HepG2 (cell line): Measurements from ENCODE around the gene AP2S1. TPM values are rescaled to one million over a fixed set of nuclear protein-coding genes. Genes with fewer than 3 reads are reported as not detected.

ENCODE experiments used
- BRD4 ChIP-seq: sonication (generic); formaldehyde crosslinking; IDR thresholded peaks from 2 replicates; pipeline ENCODE4 v1.4.0; 2020; ENCODE audit warnings: missing genetic modification reagents
- EED ChIP-seq: sonication (generic); formaldehyde crosslinking; IDR thresholded peaks from 2 replicates; pipeline ENCODE4 v1.5.0; 2020; ENCODE audit warnings: mild to moderate bottlenecking, missing genetic modification reagents
- FOSL2 ChIP-seq: sonication (generic); formaldehyde crosslinking; IDR thresholded peaks from 2 replicates; pipeline ENCODE4 v1.4.0; 2020; ENCODE audit warnings: missing genetic modification reagents
- GABPB1 ChIP-seq: IDR thresholded peaks from 2 replicates; pipeline ENCODE4 v1.6.1; 2016; ENCODE audit warnings: mild to moderate bottlenecking, missing genetic modification reagents, moderate library complexity, missing compliant biosample characterization
- GATAD1 ChIP-seq: IDR thresholded peaks from 2 replicates; pipeline ENCODE4 v1.6.1; 2016; ENCODE audit warnings: missing genetic modification reagents, missing compliant biosample characterization
- KDM5B ChIP-seq: sonication (generic); formaldehyde crosslinking; IDR thresholded peaks from 2 replicates; pipeline ENCODE4 v1.4.0; 2020; ENCODE audit warnings: missing genetic modification reagents, mild to moderate bottlenecking, borderline replicate concordance
- KLF11 ChIP-seq: IDR thresholded peaks from 2 replicates; pipeline ENCODE4 v1.6.1; 2016; ENCODE audit warnings: missing compliant biosample characterization
- LBX2 ChIP-seq: sonication (generic); formaldehyde crosslinking; IDR thresholded peaks from 2 replicates; pipeline ENCODE4 v1.5.0; 2020; ENCODE audit warnings: missing genetic modification reagents, mild to moderate bottlenecking, borderline replicate concordance
- MBNL3 ChIP-seq: fragments of 250-450 bp; sonication (Bioruptor Pico); conservative IDR thresholded peaks from 2 replicates; pipeline ENCODE4 v1.8.0; 2022; ENCODE audit warnings: mild to moderate bottlenecking, inconsistent platforms
- NCOA2 ChIP-seq: sonication (generic); formaldehyde crosslinking; IDR thresholded peaks from 2 replicates; pipeline ENCODE4 v1.8.0; 2022; ENCODE audit warnings: inconsistent platforms
- SALL1 ChIP-seq: sonication (generic); formaldehyde crosslinking; IDR thresholded peaks from 2 replicates; pipeline ENCODE4 v1.8.0; 2022; ENCODE audit warnings: mild to moderate bottlenecking, missing genetic modification reagents
- SETDB1 ChIP-seq: sonication (generic); formaldehyde crosslinking; IDR thresholded peaks from 2 replicates; pipeline ENCODE4 v1.5.1; 2020; ENCODE audit warnings: missing genetic modification reagents, mild to moderate bottlenecking, borderline replicate concordance
- TAF1 ChIP-seq: sonication (generic); formaldehyde crosslinking; IDR thresholded peaks from 2 replicates; pipeline ENCODE4 v1.4.0; 2020; ENCODE audit warnings: missing genetic modification reagents
- TARDBP ChIP-seq: sonication (generic); formaldehyde crosslinking; IDR thresholded peaks from 2 replicates; pipeline ENCODE4 v1.8.0; 2022; ENCODE audit warnings: mild to moderate bottlenecking, missing genetic modification reagents
- TP53 ChIP-seq: sonication (generic); formaldehyde crosslinking; conservative IDR thresholded peaks from 2 replicates; pipeline ENCODE4 v1.4.0; 2020; ENCODE audit warnings: missing genetic modification reagents
- ZBTB38 ChIP-seq: sonication (generic); formaldehyde crosslinking; IDR thresholded peaks from 2 replicates; pipeline ENCODE4 v1.5.1; 2020; ENCODE audit warnings: mild to moderate bottlenecking, missing genetic modification reagents
- ZBTB42 ChIP-seq: sonication (generic); formaldehyde crosslinking; IDR thresholded peaks from 2 replicates; pipeline ENCODE4 v1.5.0; 2020; ENCODE audit warnings: mild to moderate bottlenecking, missing genetic modification reagents
- ZMAT5 ChIP-seq: sonication (generic); formaldehyde crosslinking; IDR thresholded peaks from 2 replicates; pipeline ENCODE4 v1.5.0; 2020; ENCODE audit warnings: mild to moderate bottlenecking, low read depth, missing genetic modification reagents, borderline replicate concordance
- ZNF282 ChIP-seq: fragments of 450-650 bp; IDR thresholded peaks from 2 replicates; pipeline ENCODE4 v1.6.1; 2018; ENCODE audit not compliant: partially characterized antibody
- ZNF317 ChIP-seq: sonication (generic); formaldehyde crosslinking; IDR thresholded peaks from 2 replicates; pipeline ENCODE4 v1.5.0; 2020; ENCODE audit warnings: mild to moderate bottlenecking, missing genetic modification reagents
- ZNF44 ChIP-seq: sonication (generic); formaldehyde crosslinking; IDR thresholded peaks from 2 replicates; pipeline ENCODE4 v1.5.1; 2020; ENCODE audit warnings: mild to moderate bottlenecking, missing genetic modification reagents
- ZNF564 ChIP-seq: sonication (generic); formaldehyde crosslinking; IDR thresholded peaks from 2 replicates; pipeline ENCODE4 v1.8.1; 2023; ENCODE audit warnings: mild to moderate bottlenecking, missing genetic modification reagents
- ZNF607 ChIP-seq: sonication (generic); formaldehyde crosslinking; IDR thresholded peaks from 2 replicates; pipeline ENCODE4 v1.5.1; 2020; ENCODE audit warnings: missing genetic modification reagents, mild to moderate bottlenecking, borderline replicate concordance
- ZSCAN29 ChIP-seq: sonication (generic); formaldehyde crosslinking; conservative IDR thresholded peaks from 2 replicates; pipeline ENCODE4 v1.4.0; 2020; ENCODE audit warnings: mild to moderate bottlenecking, missing genetic modification reagents
- ZZZ3 ChIP-seq: sonication (generic); formaldehyde crosslinking; IDR thresholded peaks from 2 replicates; pipeline ENCODE4 v1.4.0; 2020; ENCODE audit warnings: missing genetic modification reagents, mild to moderate bottlenecking, borderline replicate concordance
- polyA plus RNA-seq, 8 experiments: library from polyadenylated mRNA; depleted of rRNA in 3 of 8; stranded (reverse) in 7 of 8; unstranded in 1 of 8; fragments of >200 nt; fragmentation: Illumina TruSeq in 4 of 8; extraction: Trizol in 4 of 8; gene quantifications; 2 replicates each; pipeline versions ENCODE4 v1.2.1 to v1.2.3, GENCODE V29; 2011 to 2016; ENCODE audit warnings: low read depth in 4 of 8, missing spikeins in 1 of 8, mixed read lengths in 1 of 8; ENCODE audit not compliant: insufficient read depth in 1 of 8
- total RNA-seq, 5 experiments: library from RNA; depleted of rRNA; stranded (reverse); fragments of >200 nt; fragmentation: Illumina TruSeq; extraction: Trizol; gene quantifications; 2 replicates each; pipeline ENCODE4 v1.2.3, GENCODE V29; 2016; ENCODE audit warnings: low read depth in 1 of 5
- TF ChIP-seq, protein P1 (sequence below): sonication (generic); formaldehyde crosslinking; IDR thresholded peaks from 2 replicates; pipeline ENCODE4 v1.8.0; 2022; ENCODE audit warnings: missing genetic modification reagents, low read depth, mild to moderate bottlenecking, borderline replicate concordance
- TF ChIP-seq, protein P2 (sequence below): sonication (generic); formaldehyde crosslinking; IDR thresholded peaks from 2 replicates; pipeline ENCODE4 v1.8.1; 2023; ENCODE audit warnings: mild to moderate bottlenecking, inconsistent platforms, moderate library complexity, missing genetic modification reagents, borderline replicate concordance
- TF ChIP-seq, protein P3 (sequence below): sonication (generic); IDR thresholded peaks from 2 replicates; pipeline ENCODE4 v1.6.1; 2016; ENCODE audit warnings: low read depth, borderline replicate concordance

Gene AP2S1
- total and polyA plus RNA-seq, 2 of the 13 experiments (the other 11 are each of a cell fraction or from before 2014, with no cell fraction given), result 45.2 to 86.1 TPM

GRCh38 chr19:46821512-46822409 lies 28.9 kb downstream of the AP2S1 start (continued):
- TF ChIP-seq ZNF317 (CRISPR knock-in tag), result no peak
- no peak for TF ChIP-seq MBNL3 (CRISPR knock-in tag)
- TF ChIP-seq ZSCAN29 (CRISPR knock-in tag), result 0 out of 2 replicates have a peak, but pooled peaks have one; percentile 59
- no peak for TF ChIP-seq ZNF44 (CRISPR knock-in tag)
- TF ChIP-seq ZBTB42, result no peak
- TF ChIP-seq ZZZ3, result no peak
- TF ChIP-seq, protein P1, sequence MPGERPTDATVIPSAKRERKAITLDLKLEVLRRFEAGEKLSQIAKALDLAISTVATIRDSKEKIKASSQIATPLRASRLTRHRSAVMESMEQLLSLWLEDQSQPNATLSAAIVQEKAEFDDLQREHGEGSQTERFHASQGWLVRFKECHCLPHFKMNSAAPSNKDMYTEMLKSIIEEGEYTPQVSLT (CRISPR knock-in tag), result no peak
- TF ChIP-seq, protein P2, sequence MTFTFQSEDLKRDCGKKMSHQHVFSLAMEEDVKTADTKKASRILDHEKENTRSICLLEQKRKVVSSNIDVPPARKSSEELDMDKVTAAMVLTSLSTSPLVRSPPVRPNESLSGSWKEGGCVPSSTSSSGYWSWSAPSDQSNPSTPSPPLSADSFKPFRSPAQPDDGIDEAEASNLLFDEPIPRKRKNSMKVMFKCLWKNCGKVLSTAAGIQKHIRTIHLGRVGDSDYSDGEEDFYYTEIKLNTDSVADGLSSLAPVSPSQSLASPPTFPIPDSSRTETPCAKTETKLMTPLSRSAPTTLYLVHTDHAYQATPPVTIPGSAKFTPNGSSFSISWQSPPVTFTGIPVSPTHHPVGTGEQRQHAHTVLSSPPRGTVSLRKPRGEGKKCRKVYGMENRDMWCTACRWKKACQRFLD (CRISPR knock-in tag), result peak; percentile 45; the same call in 1 of the 2 replicates
- TF ChIP-seq TAF1 (CRISPR knock-in tag), result peak; percentile 45
- TF ChIP-seq ZNF564, result peak; percentile 53; the same call in 1 of the 2 replicates
- no peak for TF ChIP-seq ZBTB38
- TF ChIP-seq LBX2 (CRISPR knock-in tag), result no peak
- TF ChIP-seq ZMAT5, result no peak
- TF ChIP-seq ZNF282, result no peak
- TF ChIP-seq NCOA2 (CRISPR knock-in tag), result no peak
- TF ChIP-seq, protein P3, sequence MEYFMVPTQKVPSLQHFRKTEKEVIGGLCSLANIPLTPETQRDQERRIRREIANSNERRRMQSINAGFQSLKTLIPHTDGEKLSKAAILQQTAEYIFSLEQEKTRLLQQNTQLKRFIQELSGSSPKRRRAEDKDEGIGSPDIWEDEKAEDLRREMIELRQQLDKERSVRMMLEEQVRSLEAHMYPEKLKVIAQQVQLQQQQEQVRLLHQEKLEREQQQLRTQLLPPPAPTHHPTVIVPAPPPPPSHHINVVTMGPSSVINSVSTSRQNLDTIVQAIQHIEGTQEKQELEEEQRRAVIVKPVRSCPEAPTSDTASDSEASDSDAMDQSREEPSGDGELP, result peak; percentile 47; the same call in 1 of the 2 replicates
- TF ChIP-seq GATAD1 (CRISPR knock-in tag), result no peak
- no peak; the same call in 1 of the 2 replicates for TF ChIP-seq BRD4 (CRISPR knock-in tag)
- TF ChIP-seq KLF11, result no peak
- TF ChIP-seq EED, result 0 out of 2 replicates have a peak, but pooled peaks have one; percentile 3
- no peak; the same call in 1 of the 2 replicates for TF ChIP-seq FOSL2 (CRISPR knock-in tag)
- TF ChIP-seq ZNF607, result 0 out of 2 replicates have a peak, but pooled peaks have one; percentile 54
- peak; percentile 53; the same call in 1 of the 2 replicates for TF ChIP-seq SALL1 (CRISPR knock-in tag)
- no peak for TF ChIP-seq SETDB1
- peak; percentile 62 for TF ChIP-seq GABPB1 (CRISPR knock-in tag)
- TF ChIP-seq TARDBP (CRISPR knock-in tag), result 0 out of 2 replicates have a peak, but pooled peaks have one; percentile 41
- peak; percentile 75; the same call in 1 of the 2 replicates for TF ChIP-seq KDM5B (CRISPR knock-in tag)
- peak; percentile 63; the same call in 1 of the 2 replicates for TF ChIP-seq TP53 (CRISPR knock-in tag)
